ENCODE measurements around the gene NEK7.
"Not testable (repeated sequence)": the region's sequence is repeated elsewhere in the genome, so short reads cannot be mapped to it uniquely, and the experiment has no call there.

NEK7 gene

GRCh38 chr1:198227010-198227409, 70.2 kb downstream of the NEK7 start:
- H3K4me1 ChIP-seq (ENCODE audit: control insufficient read depth, low read depth, low read length); H3K4me3 ChIP-seq (ENCODE audit: low read length); H3K9ac ChIP-seq (ENCODE audit: low read length); H3K27me3 ChIP-seq (ENCODE audit: control insufficient read depth, insufficient read depth, low read length); H3K9me3 ChIP-seq (ENCODE audit: control insufficient read depth, low read depth, low read length); H3K36me3 ChIP-seq (ENCODE audit: control insufficient read depth, low read depth, low read length); H3K27ac ChIP-seq (ENCODE audit: low read length): not testable (repeated sequence)

- not testable (repeated sequence) for H3K4me3 ChIP-seq (ENCODE audit: low read length); H3K27me3 ChIP-seq (ENCODE audit: control insufficient read depth, insufficient read depth, low read length); H3K36me3 ChIP-seq (ENCODE audit: control insufficient read depth, low read depth, low read length); H3K4me1 ChIP-seq (ENCODE audit: control insufficient read depth, low read depth, low read length); H3K27ac ChIP-seq (ENCODE audit: low read length); H3K9me3 ChIP-seq (ENCODE audit: control insufficient read depth, low read depth, low read length); H3K9ac ChIP-seq (ENCODE audit: low read length)
Observed at GRCh38 chr1:198227454-198227853, 70.7 kb downstream of the NEK7 start.

GRCh38 chr1:198228925-198229324, 72.1 kb downstream of the NEK7 start:
- Histone ChIP-seq H3K27me3 (ENCODE audit: control insufficient read depth, insufficient read depth, low read length) (no peaks in the 10 kb centered on the region), H3K9ac (ENCODE audit: low read length) (no peak overlapping the region), H3K4me3 (ENCODE audit: low read length) (no peak overlapping the region), H3K27ac (ENCODE audit: low read length) (no peak overlapping the region), H3K36me3 (ENCODE audit: control insufficient read depth, low read depth, low read length) (no peaks in the 10 kb centered on the region), H3K9me3 (ENCODE audit: control insufficient read depth, low read depth, low read length) (no peaks in the 10 kb centered on the region), H3K4me1 (ENCODE audit: control insufficient read depth, low read depth, low read length) (peaks cover 9% of the 10 kb centered on the region)

GRCh38 chr1:198231779-198232178, 75.0 kb downstream of the NEK7 start:
- H3K36me3 ChIP-seq (ENCODE audit: control insufficient read depth, low read depth, low read length), result no peaks in the 10 kb centered on the region
- H3K9ac ChIP-seq (ENCODE audit: low read length), result no peak overlapping the region
- H3K27ac ChIP-seq (ENCODE audit: low read length), result no peak overlapping the region
- H3K9me3 ChIP-seq (ENCODE audit: control insufficient read depth, low read depth, low read length), result no peaks in the 10 kb centered on the region
- H3K4me1 ChIP-seq (ENCODE audit: control insufficient read depth, low read depth, low read length), result peaks cover 20% of the 10 kb centered on the region
- no peak overlapping the region for H3K4me3 ChIP-seq (ENCODE audit: low read length)
- no peaks in the 10 kb centered on the region for H3K27me3 ChIP-seq (ENCODE audit: control insufficient read depth, insufficient read depth, low read length)

- H3K27ac ChIP-seq (ENCODE audit: low read length), result no peak overlapping the region
- H3K9me3 ChIP-seq (ENCODE audit: control insufficient read depth, low read depth, low read length), result no peaks in the 10 kb centered on the region
- no peak overlapping the region for H3K4me3 ChIP-seq (ENCODE audit: low read length)
- H3K4me1 ChIP-seq (ENCODE audit: control insufficient read depth, low read depth, low read length), result peaks cover 20% of the 10 kb centered on the region
- H3K36me3 ChIP-seq (ENCODE audit: control insufficient read depth, low read depth, low read length), result no peaks in the 10 kb centered on the region
- no peak overlapping the region for H3K9ac ChIP-seq (ENCODE audit: low read length)
- no peaks in the 10 kb centered on the region for H3K27me3 ChIP-seq (ENCODE audit: control insufficient read depth, insufficient read depth, low read length)
Observed at GRCh38 chr1:198232378-198232777, 75.6 kb downstream of the NEK7 start.

GRCh38 chr1:198232940-198233675, 76.3 kb downstream of the NEK7 start:
- Histone ChIP-seq H3K27me3 (ENCODE audit: control insufficient read depth, insufficient read depth, low read length) (no peaks in the 10 kb centered on the region), H3K27ac (ENCODE audit: low read length) (no peak overlapping the region), H3K36me3 (ENCODE audit: control insufficient read depth, low read depth, low read length) (no peaks in the 10 kb centered on the region), H3K9me3 (ENCODE audit: control insufficient read depth, low read depth, low read length) (no peaks in the 10 kb centered on the region), H3K4me3 (ENCODE audit: low read length) (no peak overlapping the region), H3K9ac (ENCODE audit: low read length) (no peak overlapping the region), H3K4me1 (ENCODE audit: control insufficient read depth, low read depth, low read length) (peaks cover 20% of the 10 kb centered on the region)

- H3K4me1 ChIP-seq (ENCODE audit: control insufficient read depth, low read depth, low read length), result peaks cover 20% of the 10 kb centered on the region
- H3K9ac ChIP-seq (ENCODE audit: low read length), result peak overlapping the region; percentile 11
- H3K27me3 ChIP-seq (ENCODE audit: control insufficient read depth, insufficient read depth, low read length), result no peaks in the 10 kb centered on the region
- H3K36me3 ChIP-seq (ENCODE audit: control insufficient read depth, low read depth, low read length), result no peaks in the 10 kb centered on the region
- no peak overlapping the region for H3K4me3 ChIP-seq (ENCODE audit: low read length)
- no peak overlapping the region for H3K27ac ChIP-seq (ENCODE audit: low read length)
- H3K9me3 ChIP-seq (ENCODE audit: control insufficient read depth, low read depth, low read length), result no peaks in the 10 kb centered on the region
Observed at GRCh38 chr1:198234520-198235251, 77.9 kb downstream of the NEK7 start.

GRCh38 chr1:198238121-198238520, 81.3 kb downstream of the NEK7 start:
- H3K4me3 ChIP-seq (ENCODE audit: low read length), result no peak overlapping the region
- H3K27ac ChIP-seq (ENCODE audit: low read length), result no peak overlapping the region
- H3K9ac ChIP-seq (ENCODE audit: low read length), result no peak overlapping the region
- no peaks in the 10 kb centered on the region for H3K27me3 ChIP-seq (ENCODE audit: control insufficient read depth, insufficient read depth, low read length)
- H3K9me3 ChIP-seq (ENCODE audit: control insufficient read depth, low read depth, low read length), result no peaks in the 10 kb centered on the region
- no peaks in the 10 kb centered on the region for H3K36me3 ChIP-seq (ENCODE audit: control insufficient read depth, low read depth, low read length)
- peaks cover 15% of the 10 kb centered on the region for H3K4me1 ChIP-seq (ENCODE audit: control insufficient read depth, low read depth, low read length)

- peaks cover 8% of the 10 kb centered on the region for H3K4me1 ChIP-seq (ENCODE audit: control insufficient read depth, low read depth, low read length)
- H3K27ac ChIP-seq (ENCODE audit: low read length), result no peak overlapping the region
- no peaks in the 10 kb centered on the region for H3K36me3 ChIP-seq (ENCODE audit: control insufficient read depth, low read depth, low read length)
Observed at GRCh38 chr1:198241553-198241952, 84.8 kb downstream of the NEK7 start.

GRCh38 chr1:198244772-198245171, 88.0 kb downstream of the NEK7 start:
- Histone ChIP-seq H3K27me3 (ENCODE audit: control insufficient read depth, insufficient read depth, low read length) (no peaks in the 10 kb centered on the region), H3K36me3 (ENCODE audit: control insufficient read depth, low read depth, low read length) (no peaks in the 10 kb centered on the region), H3K4me3 (ENCODE audit: low read length) (no peak overlapping the region), H3K4me1 (ENCODE audit: control insufficient read depth, low read depth, low read length) (peaks cover 10% of the 10 kb centered on the region), H3K9me3 (ENCODE audit: control insufficient read depth, low read depth, low read length) (no peaks in the 10 kb centered on the region), H3K9ac (ENCODE audit: low read length) (no peak overlapping the region), H3K27ac (ENCODE audit: low read length) (no peak overlapping the region)

More at GRCh38 chr1:198241553-198241952, 84.8 kb downstream of the NEK7 start:
- H3K9me3 ChIP-seq (ENCODE audit: control insufficient read depth, low read depth, low read length), result no peaks in the 10 kb centered on the region
- H3K4me3 ChIP-seq (ENCODE audit: low read length), result no peak overlapping the region
- H3K9ac ChIP-seq (ENCODE audit: low read length), result no peak overlapping the region
- no peaks in the 10 kb centered on the region for H3K27me3 ChIP-seq (ENCODE audit: control insufficient read depth, insufficient read depth, low read length)

GRCh38 chr1:198245379-198245778, 88.6 kb downstream of the NEK7 start:
- Histone ChIP-seq H3K9ac (ENCODE audit: low read length) (no peak overlapping the region), H3K4me1 (ENCODE audit: control insufficient read depth, low read depth, low read length) (peaks cover 10% of the 10 kb centered on the region), H3K9me3 (ENCODE audit: control insufficient read depth, low read depth, low read length) (no peaks in the 10 kb centered on the region), H3K27me3 (ENCODE audit: control insufficient read depth, insufficient read depth, low read length) (no peaks in the 10 kb centered on the region), H3K36me3 (ENCODE audit: control insufficient read depth, low read depth, low read length) (no peaks in the 10 kb centered on the region), H3K27ac (ENCODE audit: low read length) (no peak overlapping the region), H3K4me3 (ENCODE audit: low read length) (no peak overlapping the region)

GRCh38 chr1:198246337-198246736, 89.5 kb downstream of the NEK7 start:
- Histone ChIP-seq H3K4me1 (ENCODE audit: control insufficient read depth, low read depth, low read length) (peaks cover 10% of the 10 kb centered on the region), H3K27me3 (ENCODE audit: control insufficient read depth, insufficient read depth, low read length) (no peaks in the 10 kb centered on the region), H3K9me3 (ENCODE audit: control insufficient read depth, low read depth, low read length) (no peaks in the 10 kb centered on the region), H3K27ac (ENCODE audit: low read length) (no peak overlapping the region), H3K9ac (ENCODE audit: low read length) (no peak overlapping the region), H3K4me3 (ENCODE audit: low read length) (no peak overlapping the region), H3K36me3 (ENCODE audit: control insufficient read depth, low read depth, low read length) (no peaks in the 10 kb centered on the region)

All from iPS-18a (cell line).